Heart right ventricle (tissue), 16 donors: Measurements from ENCODE around the gene ARL6IP4. TPM values are rescaled to one million over a fixed set of nuclear protein-coding genes. Genes with fewer than 3 reads are reported as not detected.

ENCODE experiments used
- ATAC-seq, 8 donors: fragments of 200-7000 bp; cut with Tn5 transposase; one replicate each; pipeline ENCODE4 v1.9.1; 2020; ENCODE audit warnings: mild to moderate bottlenecking in 8 of 8, moderate library complexity in 8 of 8, moderate number of reproducible peaks in 1 of 8
- DNase-seq, 2 donors: peaks; one replicate each; pipeline ENCODE4 v3.0.0-alpha.2; 2020
- H3K27ac ChIP-seq, 10 donors: fragments of 200-600 bp; sonication (generic) in 2 of 10; one replicate each; pipeline versions ENCODE4 v1.5.0 to v1.8.0; 2020 to 2022; ENCODE audit warnings: mild to moderate bottlenecking in 3 of 10
- H3K27me3 ChIP-seq, 7 donors: fragments of 200-600 bp; one replicate each; pipeline ENCODE4 v1.8.0; 2021 to 2022; ENCODE audit warnings: mild to moderate bottlenecking in 2 of 7
- H3K36me3 ChIP-seq, 9 donors: fragments of 200-600 bp; sonication (generic) in 1 of 9; one replicate each; pipeline versions ENCODE4 v1.5.0 to v1.8.0; 2020 to 2022; ENCODE audit warnings: mild to moderate bottlenecking in 2 of 9
- H3K4me1 ChIP-seq, 9 donors: fragments of 200-600 bp; sonication (generic) in 1 of 9; one replicate each; pipeline versions ENCODE4 v1.5.0 to v1.8.0; 2020 to 2022; ENCODE audit warnings: mild to moderate bottlenecking in 4 of 9
- H3K4me3 ChIP-seq, 10 donors: fragments of 200-600 bp; sonication (generic) in 2 of 10; one replicate each; pipeline versions ENCODE4 v1.5.0 to v1.8.0; 2020 to 2022; ENCODE audit warnings: mild to moderate bottlenecking in 7 of 10, moderate library complexity in 2 of 10
- H3K9me3 ChIP-seq, 11 donors: fragments of 200-600 bp in 10 of 11; sonication (generic) in 2 of 11; one replicate each; pipeline versions ENCODE4 v1.5.0 to v1.8.0; 2013 to 2022; ENCODE audit warnings: mild to moderate bottlenecking in 2 of 11, control low read depth in 1 of 11, moderate library complexity in 1 of 11
- CTCF ChIP-seq, 9 donors: fragments of 200-600 bp; sonication (generic) in 2 of 9; IDR thresholded peaks; one replicate each; pipeline versions ENCODE4 v1.5.0 to v1.8.0; 2021 to 2022; ENCODE audit warnings: antibody characterized with exemption in 9 of 9, mild to moderate bottlenecking in 5 of 9, moderate library complexity in 1 of 9
- WGBS, 2 donors: extraction: QIAGEN DNeasy Blood & Tissue Kit; methylation state at CpG; one replicate each; pipeline ENCODE4 v1.1.7; 2013; ENCODE audit warnings: inconsistent platforms in 1 of 2; 5-methylcytosine and 5-hydroxymethylcytosine counted together
- intact Hi-C, 10 donors: fragments of 100-400 bp; cut with DNase I; formaldehyde crosslinking; loops; one replicate each; pipeline versions ENCODE4 v1.11.1 to v1.14.2; 2022
- polyA plus RNA-seq, 2 donors: library from polyadenylated mRNA; stranded (reverse); fragments of 200-250 nt; gene quantifications; one replicate each; pipeline ENCODE4 v1.2.3, GENCODE V29; 2013
- total RNA-seq, 10 donors: library from RNA; stranded (reverse); fragmentation: NEBNext Ultra II Directional in 3 of 10; extraction: Animal tissue kit (Norgen Biotek cat#: 25700) in 3 of 10; gene quantifications; one replicate each; pipeline versions ENCODE4 v1.2.1 to v1.2.4, GENCODE V29; 2021 to 2023
- donor health status: Arrhythmogenic right ventricular cardiomyopathy.
- donor health status: ischemic (EF 13 %, LVEDD 7.1; RV severe dilation, severe dysfunction).
- donor health status: healthy with polysubstance abuse.
- donor health status: DM: no; HTN: yes; CAD: no.
- donor health status: DM: no; HTN: no; CAD: no.
- donor health status: ischemic (EF 25% LVEDD 6.9; RV normal size, moderate dysfunction).
- donor health status: ischemic (EF 25% LVEDD 5.7; RV mildly dilated, moderate dysfunction).
- donor health status: healthy.
- donor health status: DM: yes; HTN: yes; CAD: no.
- donor health status: Ischemic cardiomyopathy.
- donor health status: ischemic (EF 35%, LVEDD 5.7; RV mildly dilated, moderate dysfunction).
- donor health status: nonischemic (EF 11% LVEDD 7.7; RV severe dilation, severe dysfunction).
- donor health status: DM: yes; HTN: yes; CAD: no.
- donor health status: PGD.
- donor health status: ischemic (EF 29% LVEDD 5.4; RV normal size, mild dysfunction).
- donor health status: nonischemic (EF 23%, LVEDD 6.1; RV moderate dilation, normal function).

ARL6IP4 gene
- total and polyA plus RNA-seq, 12 donors, result 125 to 319 (median 145) TPM

- no peak for TF ChIP-seq CTCF (IDR thresholded peaks at IDR 0.05)
- H3K4me1 ChIP-seq, result peaks cover 18 to 34% (median 32%) of the 10 kb centered on the region in 9 donors
- no peaks in the 10 kb centered on the region for H3K27me3 ChIP-seq
- H3K4me3 ChIP-seq, result no peak overlapping the region
- 93 to 94% methylated on average over 39 of the region's 39 CpGs for WGBS, 2 donors
- peaks cover 0 to 89% (median 10%) of the 10 kb centered on the region in 9 donors for H3K36me3 ChIP-seq
- ATAC-seq (no peak), DNase-seq (no peak)
- H3K27ac ChIP-seq, result no peak overlapping the region
- intact Hi-C loops, result loop anchor here in 5 of 10 donors (10.0 kb wide), 2 partner anchors 157 to 167 kb away; partner anchors contain the start of gene PITPNM2 (in 4 of the 5)
- H3K9me3 ChIP-seq, result no peaks in the 10 kb centered on the region
Observed at GRCh38 chr12:122987086-122987951, 6.8 kb downstream of the ARL6IP4 start.

- WGBS, 2 donors, result 92 to 94% methylated on average over 13 of the region's 13 CpGs
- Histone ChIP-seq H3K4me1 (peaks cover 15 to 27% (median 25%) of the 10 kb centered on the region in 9 donors), H3K4me3 (no peak overlapping the region), H3K9me3 (no peaks in the 10 kb centered on the region), H3K36me3 (peaks cover 0 to 89% (median 10%) of the 10 kb centered on the region in 9 donors), H3K27me3 (no peaks in the 10 kb centered on the region), H3K27ac (no peak overlapping the region)
- no peak for TF ChIP-seq CTCF (IDR thresholded peaks at IDR 0.05)
- ATAC-seq (no peak), DNase-seq (no peak)
- intact Hi-C loops, result loop anchor here in 5 of 10 donors (10.0 kb wide), 2 partner anchors 157 to 167 kb away; partner anchors contain the start of gene PITPNM2 (in 4 of the 5)
Observed at GRCh38 chr12:122988036-122988435, 7.6 kb downstream of the ARL6IP4 start.

- intact Hi-C loops, result loop anchor here in 5 of 10 donors (10.0 kb wide), 2 partner anchors 156 to 166 kb away; partner anchors contain the start of gene PITPNM2 (in 4 of the 5)
Observed at GRCh38 chr12:122988612-122989212, 8.2 kb downstream of the ARL6IP4 start.

More at GRCh38 chr12:122988612-122989212, 8.2 kb downstream of the ARL6IP4 start:
- DNase-seq (no peak), ATAC-seq (no peak)
- no peak overlapping the region for H3K4me3 ChIP-seq
- no peaks in the 10 kb centered on the region for H3K9me3 ChIP-seq
- H3K27ac ChIP-seq, result no peak overlapping the region
- 92 to 93% methylated on average over 20 to 21 of the region's 21 CpGs for WGBS, 2 donors
- peaks cover 13 to 20% (median 18%) of the 10 kb centered on the region in 9 donors for H3K4me1 ChIP-seq
- no peaks in the 10 kb centered on the region for H3K27me3 ChIP-seq
- H3K36me3 ChIP-seq, result peaks cover 0 to 89% (median 10%) of the 10 kb centered on the region in 9 donors
- TF ChIP-seq CTCF (IDR thresholded peaks at IDR 0.05), result no peak
